Endothelial cell of umbilical vein (primary cell): ENCODE data around the gene PTGES. TPM values are rescaled to one million over a fixed set of nuclear protein-coding genes. Genes with fewer than 3 reads are reported as not detected.

Experiments
- BruUV-seq: library from RNA; stranded (reverse); fragments of 400-500 nt; replicated peaks from 2 replicates; lab custom pipeline; 2021; lab: Mats Ljungman, UMichigan
- CTCF ChIA-PET: fragments of 300-600, 350-600 bp; sonication (Branson Sonifier 250); formaldehyde crosslinking; loops from one replicate; lab custom pipeline; 2021; ENCODE audit warnings: antibody characterized with exemption, inconsistent platforms; lab: Charles Lee
- POLR2A ChIA-PET: fragments of 300-600, 350-600 bp; sonication (Branson Sonifier 250); formaldehyde crosslinking; loops from one replicate; lab custom pipeline; 2021; ENCODE audit warnings: antibody characterized with exemption, inconsistent platforms; lab: Charles Lee
- DNase-seq: peaks from one replicate; pipeline ENCODE4 v3.0.0-alpha.2; 2011; ENCODE audit warnings: low read depth, low spot score
- FAIRE-seq: peaks from 2 replicates; lab custom pipeline; 2011; peaks lifted over from hg19 to GRCh38; lab: Jason Lieb, UNC
- H2AFZ ChIP-seq: 2 replicates; pipeline ENCODE4 v1.6.0; 2012; ENCODE audit warnings: low read depth, low read length, control low read depth, inconsistent platforms
- H3K27ac ChIP-seq: 2 replicates; pipeline ENCODE4 v1.5.1; 2011; ENCODE audit warnings: low read depth, mild to moderate bottlenecking, control low read depth, low read length, moderate library complexity; ENCODE audit not compliant: insufficient read depth
- H3K27me3 ChIP-seq, 2 experiments: 2 replicates each; pipeline versions ENCODE4 v1.6.0 to v1.6.1; 2011; ENCODE audit warnings: low read length in 2 of 2, mixed read lengths in 1 of 2; ENCODE audit not compliant: control insufficient read depth in 2 of 2, insufficient read depth in 2 of 2
- H3K36me3 ChIP-seq, 2 experiments: 2 replicates in 1 of 2; 3 replicates in 1 of 2; pipeline ENCODE4 v1.5.1; 2011; ENCODE audit warnings: low read length in 2 of 2, mild to moderate bottlenecking in 1 of 2, moderate library complexity in 1 of 2; ENCODE audit not compliant: control insufficient read depth in 2 of 2, insufficient read depth in 2 of 2; ENCODE audit errors: extremely low read depth in 1 of 2
- H3K4me1 ChIP-seq: 3 replicates; pipeline ENCODE4 v1.5.1; 2011; ENCODE audit warnings: mild to moderate bottlenecking, low read length; ENCODE audit not compliant: control insufficient read depth, insufficient read depth; ENCODE audit errors: extremely low read depth
- H3K4me2 ChIP-seq: 2 replicates; pipeline ENCODE4 v1.6.1; 2011; ENCODE audit warnings: low read length, control low read depth, mixed read lengths; ENCODE audit not compliant: insufficient read depth
- H3K4me3 ChIP-seq, 3 experiments: fragments of 200-600 bp in 1 of 3; sonication (generic), shearing (Covaris generic) in 1 of 3; replicated peaks in 1 of 3; 2 replicates each; pipeline ENCODE4 v1.5.1; 2011 to 2016; ENCODE audit warnings: control low read depth in 3 of 3, low read length in 3 of 3, mild to moderate bottlenecking in 2 of 3, inconsistent platforms in 1 of 3, low read depth in 1 of 3, moderate library complexity in 1 of 3; ENCODE audit not compliant: insufficient read depth in 1 of 3
- H3K79me2 ChIP-seq: 2 replicates; pipeline ENCODE4 v1.6.0; 2012; ENCODE audit warnings: low read length, inconsistent platforms; ENCODE audit not compliant: control insufficient read depth, insufficient read depth
- H3K9ac ChIP-seq: replicated peaks from 2 replicates; pipeline ENCODE3; 2011; ENCODE audit warnings: low read length, control low read depth; ENCODE audit not compliant: insufficient read depth; ENCODE audit errors: extremely low read depth
- H3K9me1 ChIP-seq: replicated peaks from 3 replicates; pipeline ENCODE4 v1.6.0; 2011; ENCODE audit warnings: mild to moderate bottlenecking, low read length; ENCODE audit not compliant: control insufficient read depth, insufficient read depth; ENCODE audit errors: extremely low read depth
- H3K9me3 ChIP-seq: replicated peaks from 2 replicates; pipeline ENCODE4 v1.5.1; 2012; ENCODE audit warnings: low read length, inconsistent platforms; ENCODE audit not compliant: control insufficient read depth, insufficient read depth
- H4K20me1 ChIP-seq: replicated peaks from 2 replicates; pipeline ENCODE3; 2011; ENCODE audit warnings: mild to moderate bottlenecking, low read length; ENCODE audit not compliant: control insufficient read depth, insufficient read depth; ENCODE audit errors: extremely low read depth
- CTCF ChIP-seq, 2 donors: IDR thresholded peaks; 1 replicate in 1 of 2; 2 replicates in 1 of 2; pipeline ENCODE4 v1.5.1; 2011; ENCODE audit warnings: low read length in 2 of 2, mild to moderate bottlenecking in 2 of 2, moderate library complexity in 2 of 2, control low read depth in 1 of 2, inconsistent platforms in 1 of 2, low read depth in 1 of 2; ENCODE audit not compliant: insufficient read depth in 1 of 2; ENCODE audit errors: extremely low read depth in 1 of 2
- EZH2 ChIP-seq: IDR thresholded peaks from 2 replicates; pipeline ENCODE4 v1.6.1; 2012; ENCODE audit warnings: borderline replicate concordance, low read depth, mild to moderate bottlenecking, moderate library complexity, low read length, inconsistent platforms; ENCODE audit not compliant: severe bottlenecking
- GATA2 ChIP-seq: IDR thresholded peaks from 2 replicates; pipeline ENCODE4 v1.7.0; 2011; ENCODE audit warnings: low read depth, mild to moderate bottlenecking, moderate library complexity, mixed read lengths, low read length; ENCODE audit not compliant: insufficient read length, insufficient read depth
- MYC ChIP-seq: IDR thresholded peaks from one replicate; pipeline ENCODE4 v1.6.1; 2011; ENCODE audit warnings: mild to moderate bottlenecking, low read depth, low read length
- dilution Hi-C: fragments of 300-500 bp; cut with MboI; formaldehyde crosslinking; loops from one replicate; pipeline ENCODE4 v1.15.0; 2019; ENCODE audit warnings: low sequenced_read_pairs; ENCODE audit not compliant: extremely low pct_ligation_motif_present
- intact Hi-C: fragments of 100-400 bp; cut with micrococcal nuclease; formaldehyde crosslinking; loops from one replicate; pipeline ENCODE4 v1.10.0; 2022
- polyA plus RNA-seq, 4 experiments: library from polyadenylated mRNA; depleted of rRNA in 3 of 4; stranded (reverse) in 3 of 4; unstranded in 1 of 4; fragments of >200 nt; gene quantifications; 2 replicates each; pipeline versions ENCODE4 v1.2.1 to v1.2.3, GENCODE V29; 2011 to 2012; ENCODE audit warnings: missing spikeins in 1 of 4
- total RNA-seq: library from RNA; stranded (reverse); gene quantifications from 2 replicates; pipeline ENCODE4 v1.2.3, GENCODE V29; 2021

Gene PTGES
- total and polyA plus RNA-seq, 2 donors (not counting 3 experiments of a cell fraction or from before 2014, with no cell fraction given), result not detected

GRCh38 chr9:129739432-129739831 is 13.4 kb downstream of the PTGES start:
- no peak overlapping the region for H2AFZ ChIP-seq

More at GRCh38 chr9:129739432-129739831, 13.4 kb downstream of the PTGES start:
- intact Hi-C loops, result no loop called here
- no peak overlapping the region for H3K4me3 ChIP-seq
- CTCF ChIA-PET, result interaction anchor here (1.0 to 5.8 kb wide), 7 partner anchors 10 to 50 kb away, joined by 3 to 127 read pairs (median 28); partner anchors contain the start of gene PTGES
- H3K9ac ChIP-seq, result no peak overlapping the region
- no TSS peak for BruUV-seq
- H3K9me3 ChIP-seq, result no peaks in the 10 kb centered on the region
- no peak overlapping the region for H3K4me2 ChIP-seq
- H3K27ac ChIP-seq, result no peak overlapping the region
- no peaks in the 10 kb centered on the region for H3K79me2 ChIP-seq
- FAIRE-seq (no peak), DNase-seq (no peak)
- dilution Hi-C loops, result no loop called here
- H4K20me1 ChIP-seq, result no peaks in the 10 kb centered on the region
- TF ChIP-seq GATA2 (no peak), EZH2 (no peak), MYC (no peak), CTCF (IDR thresholded peaks at IDR 0.05; ENCODE audit: extremely low read depth in 1 of 2, insufficient read depth in 1 of 2, low read depth in 1 of 2, low read length in 2 of 2) (no peak)
- no peaks in the 10 kb centered on the region for H3K36me3 ChIP-seq
- POLR2A ChIA-PET, result interaction anchor here (1.3 kb wide), 1 partner anchor 16 kb away, joined by 4 read pairs; no protein-coding TSS in a partner anchor
- no peaks in the 10 kb centered on the region for H3K9me1 ChIP-seq
- H3K27me3 ChIP-seq, result peaks cover 0 to 1% of the 10 kb centered on the region in 2 experiments
- H3K4me1 ChIP-seq, result peaks cover 5% of the 10 kb centered on the region
